Iris pigment epithelial cell (primary cell): Measurements from ENCODE around the gene DCST1.
"Not testable (repeated sequence)": the region's sequence is repeated elsewhere in the genome, so short reads cannot be mapped to it uniquely, and the experiment has no call there.

Source experiments
- DNase-seq: peaks from one replicate; pipeline ENCODE4 v3.0.0-alpha.2; 2011; ENCODE audit warnings: low read depth

DCST1 gene, protein sequence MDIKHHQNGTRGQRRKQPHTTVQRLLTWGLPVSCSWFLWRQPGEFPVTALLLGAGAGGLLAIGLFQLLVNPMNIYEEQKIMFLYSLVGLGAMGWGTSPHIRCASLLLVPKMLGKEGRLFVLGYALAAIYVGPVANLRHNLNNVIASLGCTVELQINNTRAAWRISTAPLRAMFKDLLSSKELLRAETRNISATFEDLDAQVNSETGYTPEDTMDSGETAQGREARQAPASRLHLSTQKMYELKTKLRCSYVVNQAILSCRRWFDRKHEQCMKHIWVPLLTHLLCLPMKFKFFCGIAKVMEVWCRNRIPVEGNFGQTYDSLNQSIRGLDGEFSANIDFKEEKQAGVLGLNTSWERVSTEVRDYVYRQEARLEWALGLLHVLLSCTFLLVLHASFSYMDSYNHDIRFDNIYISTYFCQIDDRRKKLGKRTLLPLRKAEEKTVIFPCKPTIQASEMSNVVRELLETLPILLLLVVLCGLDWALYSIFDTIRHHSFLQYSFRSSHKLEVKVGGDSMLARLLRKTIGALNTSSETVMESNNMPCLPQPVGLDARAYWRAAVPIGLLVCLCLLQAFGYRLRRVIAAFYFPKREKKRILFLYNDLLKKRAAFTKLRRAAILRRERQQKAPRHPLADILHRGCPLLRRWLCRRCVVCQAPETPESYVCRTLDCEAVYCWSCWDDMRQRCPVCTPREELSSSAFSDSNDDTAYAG

DNA sequence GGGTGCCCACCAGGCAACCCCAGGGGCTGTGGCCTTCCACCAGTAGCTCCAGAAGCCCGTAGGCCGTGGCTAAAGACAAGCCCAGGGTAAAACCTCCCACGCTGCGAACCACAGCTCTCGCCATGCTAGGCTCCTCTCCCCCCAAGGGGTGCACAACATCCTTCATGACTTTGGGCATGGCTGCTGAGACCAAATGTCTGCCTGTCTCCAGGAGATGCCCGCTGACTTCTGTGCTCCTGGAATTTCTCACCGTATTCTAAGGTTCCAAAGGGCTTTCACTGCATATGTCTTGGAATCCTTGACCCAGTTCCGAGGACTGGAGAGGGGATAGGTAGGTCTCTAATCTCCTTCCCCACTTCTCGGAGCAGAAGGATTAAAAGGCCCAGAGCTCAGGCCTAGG, at the start of gene DCST1, which contains the start of gene DCST2:
TSS of gene DCST1 (plus strand) at position 301 of the 400 bp plus-strand sequence. CDS start 213 bp downstream, outside the sequence.
TSS of gene DCST2 (minus strand) at position 258 of the 400 bp plus-strand sequence. CDS start at position 178, 80 bp downstream.
- no peak for DNase-seq

DNA sequence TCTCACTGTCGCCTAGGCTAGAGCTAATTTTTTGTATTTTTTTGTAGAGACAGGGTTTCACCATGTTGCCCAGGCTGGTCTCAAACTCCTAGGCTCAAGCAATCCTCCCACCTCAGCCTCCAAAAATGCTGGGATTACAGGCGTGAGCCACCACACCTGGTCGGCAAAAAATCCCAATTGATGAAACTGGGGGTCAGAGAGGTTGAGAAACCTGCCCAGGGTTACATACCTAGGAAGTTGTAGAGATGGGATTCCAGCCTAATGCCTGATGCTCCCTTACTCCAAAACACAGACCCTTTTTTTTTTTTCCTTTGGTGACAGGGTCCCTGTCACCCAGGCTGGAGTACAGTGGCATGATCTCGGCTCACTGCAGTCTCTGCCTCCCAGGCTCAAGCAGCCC, 46.9 kb upstream of the DCST1 start:
- DNase-seq, result not testable (repeated sequence)

DNA sequence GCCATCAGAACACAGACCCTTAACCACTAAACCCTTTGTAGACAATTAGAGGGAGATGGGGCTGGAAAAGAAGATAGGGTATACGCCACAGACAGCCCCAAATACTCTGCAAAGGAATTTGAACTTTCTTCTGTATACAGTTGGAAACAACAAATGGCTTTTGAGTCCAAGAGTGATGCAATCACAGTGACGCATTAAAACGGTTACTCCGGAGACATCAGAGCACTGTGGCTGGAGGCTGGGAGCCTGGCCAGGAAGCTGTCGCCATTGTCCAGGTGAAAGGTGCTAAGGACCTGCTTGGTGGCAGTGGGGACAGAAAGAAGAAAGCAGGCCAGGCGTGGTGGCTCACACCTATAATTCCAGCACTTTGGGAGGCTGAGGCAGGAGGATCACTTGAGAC, 46.3 kb upstream of the DCST1 start:
- peak; percentile 57 for DNase-seq

DNA sequence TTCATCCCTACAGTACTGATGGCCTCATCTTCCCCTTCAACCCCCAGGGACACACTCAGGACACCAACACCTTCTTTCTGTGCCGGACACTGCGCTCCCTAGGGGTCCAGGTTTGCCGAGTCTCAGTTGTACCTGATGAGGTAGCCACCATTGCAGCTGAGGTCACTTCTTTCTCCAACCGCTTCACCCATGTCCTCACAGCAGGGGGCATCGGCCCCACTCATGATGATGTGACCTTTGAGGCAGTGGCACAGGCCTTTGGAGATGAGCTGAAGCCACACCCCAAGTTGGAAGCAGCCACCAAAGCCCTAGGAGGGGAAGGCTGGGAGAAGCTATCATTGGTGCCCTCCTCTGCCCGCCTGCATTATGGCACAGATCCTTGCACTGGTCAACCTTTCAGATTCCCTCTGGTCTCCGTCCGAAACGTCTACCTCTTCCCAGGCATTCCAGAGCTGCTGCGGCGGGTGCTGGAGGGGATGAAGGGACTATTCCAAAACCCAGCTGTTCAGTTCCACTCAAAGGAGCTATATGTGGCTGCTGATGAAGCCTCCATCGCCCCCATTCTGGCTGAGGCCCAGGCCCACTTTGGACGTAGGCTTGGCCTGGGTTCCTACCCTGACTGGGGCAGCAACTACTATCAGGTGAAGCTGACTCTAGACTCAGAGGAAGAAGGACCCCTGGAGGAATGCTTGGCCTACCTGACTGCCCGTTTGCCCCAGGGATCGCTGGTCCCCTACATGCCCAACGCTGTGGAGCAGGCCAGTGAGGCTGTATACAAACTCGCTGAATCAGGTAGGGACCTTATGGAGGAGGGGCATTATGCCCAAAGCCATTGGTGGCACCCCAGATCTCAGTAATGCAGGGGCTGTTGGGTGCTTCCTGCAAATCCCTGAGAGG, 45.3 kb upstream of the DCST1 start:
- no peak for DNase-seq

DNA sequence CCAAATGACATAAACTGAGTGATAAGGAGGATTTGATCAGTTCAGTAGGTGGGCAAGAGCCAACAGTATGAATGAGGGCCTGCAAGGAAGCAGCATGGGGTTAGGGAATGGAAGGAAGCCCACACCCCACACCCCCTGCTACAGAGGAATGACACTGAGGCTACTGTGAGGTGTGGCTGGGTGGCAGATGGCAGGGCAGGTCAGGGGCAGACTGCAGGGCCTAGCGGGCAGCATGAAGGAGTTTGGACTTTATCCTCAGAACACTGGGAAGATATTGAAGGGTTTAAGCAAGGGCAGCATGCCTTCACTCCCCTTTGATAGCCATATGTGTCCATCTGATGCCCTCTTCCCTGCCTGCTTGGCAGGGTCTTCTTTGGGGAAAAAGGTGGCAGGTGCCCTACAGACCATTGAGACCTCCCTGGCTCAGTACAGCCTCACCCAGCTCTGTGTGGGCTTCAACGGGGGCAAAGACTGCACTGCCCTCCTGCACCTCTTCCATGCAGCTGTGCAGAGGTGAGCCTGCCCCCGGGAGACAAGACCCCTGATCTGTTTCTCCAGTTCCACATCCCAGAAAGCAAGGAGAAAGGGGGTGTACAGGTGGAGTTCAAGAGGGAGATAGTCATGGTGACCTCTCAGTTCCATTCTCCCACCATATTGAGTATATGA, 44.3 kb upstream of the DCST1 start:
- DNase-seq, result no peak

DNA sequence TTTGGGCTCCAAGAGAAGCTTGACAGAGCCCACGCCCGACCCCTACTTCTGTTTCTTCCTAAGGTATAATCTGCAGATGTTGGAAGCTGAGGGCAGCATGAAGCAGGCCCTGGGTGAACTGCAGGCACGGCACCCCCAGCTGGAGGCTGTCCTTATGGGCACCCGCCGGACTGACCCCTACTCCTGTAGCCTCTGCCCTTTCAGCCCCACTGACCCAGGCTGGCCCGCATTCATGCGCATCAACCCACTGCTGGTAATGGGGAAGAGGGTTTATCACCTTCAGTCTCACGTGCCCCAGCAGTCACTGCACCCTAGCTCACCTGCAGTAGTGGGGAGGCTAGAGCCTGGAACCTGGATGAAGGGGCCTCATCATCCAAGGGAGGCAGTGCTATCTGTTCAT, 43.3 kb upstream of the DCST1 start:
- DNase-seq, result no peak

DNA sequence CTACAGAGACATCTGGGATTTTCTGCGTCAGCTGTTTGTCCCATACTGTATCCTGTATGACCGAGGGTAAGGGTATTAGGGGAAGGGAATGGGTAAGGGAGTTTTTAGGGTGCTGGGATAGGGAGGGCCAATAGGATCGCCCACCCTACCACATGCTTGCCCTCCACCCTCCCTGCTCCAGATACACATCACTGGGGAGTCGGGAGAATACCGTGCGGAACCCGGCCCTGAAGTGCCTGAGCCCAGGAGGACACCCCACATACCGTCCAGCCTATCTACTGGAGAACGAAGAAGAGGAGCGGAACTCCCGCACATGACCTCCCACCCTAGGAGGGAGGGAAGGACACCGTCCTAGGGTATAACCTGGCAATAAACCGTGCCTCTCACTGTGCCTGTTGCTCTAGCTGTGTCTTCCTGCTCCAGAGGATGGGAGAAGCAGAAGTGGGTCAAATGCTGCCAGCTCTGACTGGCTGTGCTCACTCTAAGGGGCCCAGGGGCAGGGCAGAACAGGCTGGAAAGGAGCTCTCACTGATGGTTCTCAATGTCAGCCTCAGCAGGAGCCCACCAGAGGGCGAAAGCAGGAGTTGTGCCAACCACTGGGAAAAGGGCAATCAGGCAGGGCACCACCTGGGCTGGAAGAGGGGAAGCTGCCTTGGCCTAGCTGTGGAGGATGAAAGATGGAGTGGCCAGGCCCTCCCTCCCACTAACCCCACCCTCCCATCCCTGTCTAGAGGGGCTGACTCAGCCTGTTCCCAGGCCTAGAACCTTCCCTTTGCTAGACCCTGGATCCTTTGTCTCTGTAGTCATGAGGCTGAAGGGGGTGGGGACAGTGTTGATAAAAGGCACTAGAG, 40.7 kb upstream of the DCST1 start:
- DNase-seq, result peak; percentile 47

DNA sequence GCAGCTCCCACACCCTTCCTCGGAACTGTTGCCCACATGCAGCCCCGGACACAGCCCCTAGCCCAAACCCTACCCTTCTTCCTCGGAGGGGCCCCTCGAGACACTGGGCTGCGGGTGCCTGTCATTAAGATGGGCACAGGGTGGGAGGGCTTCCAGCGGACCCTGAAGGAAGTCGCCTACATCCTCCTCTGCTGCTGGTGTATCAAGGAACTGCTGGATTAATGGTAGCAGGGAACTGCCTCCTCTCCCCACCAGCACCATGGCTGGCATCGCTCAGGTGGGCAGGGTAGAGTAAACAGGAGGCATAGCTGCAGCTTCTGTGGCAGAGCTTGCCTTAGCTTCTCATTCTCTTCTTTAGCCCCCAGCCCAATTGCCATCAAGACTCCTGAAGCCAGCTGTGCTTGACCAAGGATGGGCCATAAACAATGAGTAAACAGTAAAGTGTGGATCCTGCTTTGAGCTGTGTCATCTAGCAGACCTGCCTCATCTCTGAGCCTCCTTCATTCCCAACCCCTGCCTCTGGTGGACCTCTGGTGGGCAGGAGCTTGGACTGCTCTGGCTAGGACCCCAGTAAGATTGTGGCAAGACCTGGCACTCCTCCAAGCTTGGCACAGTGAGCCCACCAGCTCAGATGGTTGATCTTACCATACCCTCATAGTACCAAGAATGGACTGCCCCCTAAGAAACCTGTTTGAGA, 39.9 kb upstream of the DCST1 start, which contains the start of gene LENEP:
TSS of gene LENEP (plus strand) at position 15 of the 697 bp plus-strand sequence. CDS start at position 37, 22 bp downstream.
- no peak for DNase-seq

DNA sequence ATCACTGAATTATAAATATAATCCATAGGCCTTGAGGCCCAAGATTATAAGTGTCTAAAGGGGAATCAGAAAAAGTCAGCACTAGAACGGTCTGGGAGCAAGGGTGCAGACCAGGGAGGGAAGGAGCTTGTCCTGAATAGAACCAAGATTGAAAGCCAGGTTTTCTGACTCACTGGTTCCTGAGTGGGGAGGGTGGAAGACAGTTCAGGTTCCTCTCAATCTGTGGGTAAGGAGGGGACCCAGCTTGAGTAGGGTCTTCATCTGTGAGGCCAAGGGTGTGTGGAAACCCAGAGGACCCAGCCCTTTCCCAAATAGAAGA, 39.4 kb upstream of the DCST1 start:
- no peak for DNase-seq

DNA sequence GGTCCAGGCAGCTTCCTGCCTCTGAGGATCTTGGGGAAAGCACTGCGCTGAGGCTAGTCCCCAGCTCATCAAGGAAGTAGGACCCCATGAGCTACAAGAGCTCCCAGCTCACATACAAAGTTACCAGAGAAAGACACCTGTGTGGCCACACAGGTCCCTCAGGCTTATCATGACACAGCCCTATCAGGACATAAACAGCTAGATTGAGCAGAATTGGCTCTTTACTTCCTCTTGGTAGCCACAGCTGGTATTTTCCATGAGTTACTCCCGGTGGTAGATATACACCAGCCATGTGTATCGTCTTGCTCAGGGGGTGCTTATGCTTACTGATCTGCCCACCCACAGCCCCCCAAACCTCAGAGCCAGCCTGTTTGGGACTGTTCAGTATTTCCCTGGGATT, 39.0 kb upstream of the DCST1 start:
- no peak for DNase-seq

DNA sequence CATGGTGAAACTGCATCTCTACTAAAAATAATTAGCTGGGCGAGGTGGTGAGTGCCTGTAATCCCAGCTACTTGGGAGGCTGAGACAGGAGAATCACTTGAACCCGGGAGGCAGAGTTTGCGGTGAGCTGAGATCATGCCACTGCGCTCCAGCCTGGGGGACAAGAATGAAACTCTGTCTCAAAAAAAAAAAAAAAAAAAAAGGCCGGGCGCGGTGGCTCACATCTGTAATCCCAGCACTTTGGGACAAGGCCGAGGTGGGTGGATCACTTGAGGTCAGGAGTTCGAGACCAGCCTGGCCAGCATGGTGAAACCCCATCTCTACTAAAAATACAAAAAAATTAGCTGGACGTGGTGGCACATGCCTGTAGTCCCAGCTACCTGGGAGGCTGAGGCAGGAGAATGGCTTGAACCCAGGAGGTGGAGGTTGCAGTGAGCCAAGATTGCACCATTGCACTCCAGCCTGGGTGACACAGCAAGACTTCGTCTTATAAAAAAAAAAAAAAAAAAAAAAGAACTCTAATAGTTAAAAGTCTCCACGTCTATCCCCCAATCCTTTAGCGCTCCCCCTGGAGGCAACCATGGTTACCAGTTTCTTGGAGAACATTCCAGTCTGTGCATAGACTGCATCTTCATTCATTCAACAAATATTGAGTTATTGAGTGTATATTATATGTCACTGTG, 38.2 kb upstream of the DCST1 start:
- peak; percentile 86 for DNase-seq

DNA sequence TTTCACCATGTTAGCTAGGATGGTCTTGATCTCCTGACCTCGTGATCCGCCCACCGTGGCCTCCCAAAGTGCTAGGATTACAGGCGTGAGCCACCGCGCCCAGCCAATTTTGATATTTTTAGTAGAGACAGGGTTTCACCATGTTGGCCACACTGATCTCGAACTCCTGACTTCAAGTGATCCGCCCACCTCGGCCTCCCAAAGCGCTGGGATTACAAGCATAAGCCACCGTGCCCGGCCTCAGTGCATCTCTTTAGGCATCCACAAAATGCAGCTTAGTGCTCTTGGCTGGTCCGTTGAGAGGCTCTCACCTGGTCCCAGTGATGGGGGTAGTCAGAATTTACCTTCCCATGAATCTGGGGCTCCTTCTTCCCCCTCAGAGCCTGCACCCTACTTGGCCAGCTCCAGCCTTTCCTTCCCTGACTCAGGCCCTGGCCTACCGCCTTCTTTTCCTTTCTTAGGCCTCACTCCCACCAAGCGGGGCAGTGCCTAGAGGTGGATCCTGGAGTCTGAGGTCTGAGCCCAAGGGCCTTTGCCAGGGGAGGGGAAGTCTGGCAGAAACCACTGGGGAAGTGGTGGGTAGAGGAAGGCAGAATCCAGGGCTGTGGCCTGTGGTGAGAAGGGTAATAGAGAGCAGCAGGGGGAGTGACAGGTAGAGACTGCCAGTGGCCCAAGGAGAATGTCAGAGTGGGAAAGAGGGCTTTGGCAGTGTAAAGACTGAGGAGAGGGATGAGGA, 36.5 kb upstream of the DCST1 start:
- no peak for DNase-seq

DNA sequence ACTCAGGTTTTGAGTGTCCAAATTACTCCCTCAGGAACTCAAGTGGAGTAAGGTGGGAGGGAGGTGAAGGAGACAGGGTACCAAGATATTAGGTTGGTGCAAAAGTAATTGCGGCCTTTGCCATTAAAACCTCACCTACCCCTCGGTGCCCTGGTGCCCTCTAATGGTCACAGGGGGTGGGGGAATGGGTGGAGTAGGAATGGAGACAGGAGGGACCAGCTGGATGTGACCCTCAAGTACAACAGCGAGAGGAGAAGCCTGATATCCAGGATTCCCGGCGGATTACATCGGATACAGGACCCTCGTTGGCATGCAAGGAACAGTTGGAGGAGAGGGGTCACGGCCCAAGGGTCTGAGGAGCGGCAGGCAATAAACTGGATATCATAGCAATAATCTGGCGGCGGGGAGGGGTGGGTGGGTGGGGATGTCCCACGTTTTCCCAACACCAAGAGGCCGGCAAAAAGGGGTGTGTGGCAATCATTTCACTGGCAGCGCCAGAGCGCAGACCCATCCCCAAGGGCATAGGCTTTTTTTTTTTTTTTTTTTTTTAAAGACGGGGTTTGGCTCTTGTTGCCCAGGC, 35.3 kb upstream of the DCST1 start:
- no peak for DNase-seq

DNA sequence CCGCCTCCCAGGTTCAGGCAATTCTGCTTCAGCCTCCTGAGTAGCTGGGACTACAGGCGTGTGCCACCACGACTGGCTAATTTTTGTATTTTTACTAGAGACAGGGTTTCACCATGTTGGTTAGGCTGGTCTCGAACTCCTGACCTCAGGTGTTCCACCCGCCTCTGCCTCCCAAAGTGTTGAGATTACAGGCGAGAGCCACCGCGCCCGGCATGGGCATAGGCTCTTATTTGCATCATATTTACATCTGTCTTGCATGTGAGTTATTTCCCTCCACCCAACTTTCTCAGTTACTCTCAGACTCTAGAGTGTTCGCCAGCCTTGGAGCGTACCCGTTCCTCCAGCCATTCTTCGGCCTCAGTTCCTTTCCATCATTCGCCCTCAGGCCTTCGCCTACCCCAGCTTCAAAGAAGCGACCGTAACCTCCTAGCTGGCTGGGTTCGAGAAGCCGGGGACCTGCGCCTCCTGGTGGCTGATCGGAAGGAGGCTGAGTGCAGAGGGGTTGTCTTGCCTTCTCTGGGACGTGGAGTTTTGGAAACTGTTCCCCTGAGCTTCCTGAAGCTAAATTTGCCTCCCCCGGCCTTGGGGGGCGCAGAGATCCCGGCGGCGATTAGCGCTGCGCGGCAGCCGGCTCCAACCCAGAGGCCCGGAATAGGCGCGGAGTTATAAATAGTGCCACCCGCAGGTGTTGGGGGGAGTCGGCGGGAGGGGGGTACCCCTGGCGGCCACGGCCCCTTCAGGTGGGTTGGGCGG, 34.6 kb upstream of the DCST1 start:
- DNase-seq, result peak; percentile 51

DNA sequence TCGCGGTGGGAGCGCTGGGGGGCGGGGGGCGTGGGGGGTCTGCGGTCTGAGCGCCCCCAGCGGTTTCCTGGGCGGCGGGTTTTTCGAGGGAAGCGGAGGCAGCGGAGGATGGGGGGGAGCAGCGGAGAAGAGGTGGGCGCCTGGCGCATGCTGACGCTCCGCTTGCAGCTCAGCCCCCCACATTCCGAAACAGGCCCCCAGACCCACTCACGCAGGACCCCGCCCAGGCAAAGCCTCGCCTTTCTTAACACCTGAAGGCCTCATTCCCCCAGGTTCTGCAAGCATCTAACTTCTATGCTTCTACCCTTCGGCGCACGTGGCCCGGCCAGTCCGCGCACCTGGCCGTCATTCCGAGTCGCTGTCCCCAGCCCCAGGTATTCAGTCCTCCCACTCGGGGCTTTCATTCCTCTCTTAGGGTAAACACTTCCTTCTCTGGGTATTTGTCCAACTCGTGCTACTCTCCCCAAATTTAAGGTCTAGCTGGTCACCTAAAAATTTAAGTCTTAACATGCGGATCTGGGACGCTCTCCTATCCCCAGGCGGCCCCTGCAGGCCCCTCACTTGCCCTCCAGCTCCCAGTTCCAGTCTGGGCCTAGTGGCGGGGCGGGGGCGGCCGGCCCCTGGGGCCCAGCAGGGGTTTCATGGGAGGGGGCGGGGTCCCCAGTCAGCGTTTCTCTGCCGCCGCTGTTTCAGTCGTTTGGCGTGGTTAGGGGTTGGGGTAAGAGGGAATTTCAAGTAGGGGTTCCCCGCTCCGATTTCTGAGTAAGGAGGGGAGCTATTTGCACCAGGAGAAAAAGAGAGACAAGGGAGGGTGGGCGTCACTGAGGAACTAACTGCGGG, 33.8 kb upstream of the DCST1 start:
- no peak for DNase-seq

DNA sequence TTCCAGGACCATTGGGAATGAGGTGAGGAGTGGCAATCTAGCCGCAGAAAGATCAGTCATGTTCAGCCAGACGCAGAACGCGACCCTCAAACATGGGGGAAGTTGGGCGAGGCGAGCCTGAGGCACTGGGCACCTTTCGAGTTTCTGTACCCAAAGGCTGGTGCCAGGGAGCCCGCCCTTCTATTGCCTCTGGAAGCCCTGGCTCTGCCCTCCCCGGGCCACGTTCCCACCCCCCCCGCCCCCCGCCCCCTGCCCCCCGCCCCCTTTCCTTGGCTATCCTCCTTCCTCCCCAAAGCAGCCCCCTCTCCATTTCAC, 33.3 kb upstream of the DCST1 start:
- DNase-seq, result no peak
